Measurements from ENCODE around the gene LRP8. TPM values are rescaled to one million over a fixed set of nuclear protein-coding genes. Genes with fewer than 3 reads are reported as not detected.
A peak's percentile ranks its signal among the peaks of the same experiment; 100 is the strongest.

LRP8 gene
- total and polyA plus RNA-seq, 2 experiments from 2014 or later = 27.8 to 71.1 TPM

GRCh38 chr1:53316424-53316765, 11.5 kb downstream of the LRP8 start:
- no peak for DNase-seq (ENCODE audit: low spot score)
- Histone ChIP-seq H3K79me2 (replicated peaks; ENCODE audit: insufficient read depth) (peaks cover 83% of the 10 kb centered on the region), H2AFZ (no peak overlapping the region), H3K27me3 (ENCODE audit: insufficient read depth) (no peaks in the 10 kb centered on the region), H3K4me2 (no peak overlapping the region), H3K27ac (ENCODE audit: low read depth) (no peak overlapping the region; the same call in 1 of the 2 replicates), H3K4me1 (ENCODE audit: insufficient read depth) (no peaks in the 10 kb centered on the region), H3K36me3 (ENCODE audit: insufficient read depth) (peaks cover 2% of the 10 kb centered on the region; the same call in 1 of the 2 replicates), H3K4me3 (no peak overlapping the region), H3K9me2 (ENCODE audit: insufficient read depth) (no peaks in the 10 kb centered on the region), H4K20me1 (replicated peaks; ENCODE audit: insufficient read depth) (peaks cover 41% of the 10 kb centered on the region), H3F3A (replicated peaks; ENCODE audit: low read depth) (no peaks in the 10 kb centered on the region; the same call in 1 of the 2 replicates)
- Mint-ChIP-seq H3K27ac (no peak overlapping the region), H3K27me3 (ENCODE audit: insufficient read depth, low read depth, poor library complexity) (peaks cover 24% of the 10 kb centered on the region), H3K4me3 (no peak overlapping the region), H3K9me3 (peaks cover 5% of the 10 kb centered on the region; the same call in 1 of the 3 replicates), H3K4me1 (peaks cover 63% of the 10 kb centered on the region), H3K36me3 (ENCODE audit: low read depth) (peaks cover 89% of the 10 kb centered on the region)
- no peak for TF ChIP-seq STAT1 (IDR thresholded peaks at IDR 0.05; ENCODE audit: unreplicated experiment)
- no peak for TF ChIP-seq JUNB (IDR thresholded peaks at IDR 0.05; ENCODE audit: unreplicated experiment)
- ATAC-seq = peak; percentile 9

GRCh38 chr1:53315456-53316423, 12.1 kb downstream of the LRP8 start:
- Histone ChIP-seq H3K27ac (ENCODE audit: low read depth) (no peak overlapping the region), H3K4me3 (no peak overlapping the region), H2AFZ (no peak overlapping the region), H3K4me2 (no peak overlapping the region), H3K4me1 (ENCODE audit: insufficient read depth) (no peaks in the 10 kb centered on the region), H3K79me2 (replicated peaks; ENCODE audit: insufficient read depth) (peaks cover 77% of the 10 kb centered on the region), H3K9me2 (ENCODE audit: insufficient read depth) (no peaks in the 10 kb centered on the region), H3K36me3 (ENCODE audit: insufficient read depth) (peaks cover 2% of the 10 kb centered on the region; the same call in 1 of the 2 replicates), H3F3A (replicated peaks; ENCODE audit: low read depth) (no peaks in the 10 kb centered on the region; the same call in 1 of the 2 replicates), H3K27me3 (ENCODE audit: insufficient read depth) (no peaks in the 10 kb centered on the region), H4K20me1 (replicated peaks; ENCODE audit: insufficient read depth) (peaks cover 36% of the 10 kb centered on the region)
- Mint-ChIP-seq H3K27me3 (ENCODE audit: insufficient read depth, low read depth, poor library complexity) (peaks cover 24% of the 10 kb centered on the region), H3K4me3 (no peak overlapping the region), H3K27ac (no peak overlapping the region), H3K4me1 (peaks cover 59% of the 10 kb centered on the region), H3K36me3 (ENCODE audit: low read depth) (peaks cover 84% of the 10 kb centered on the region), H3K9me3 (peaks cover 5% of the 10 kb centered on the region; the same call in 1 of the 3 replicates)
- DNase-seq (ENCODE audit: low spot score) (peak; percentile 45), ATAC-seq (peak; percentile 55)
- TF ChIP-seq CREB1 (CRISPR knock-in tag; IDR thresholded peaks at IDR 0.05; ENCODE audit: low read depth) (no peak), CTCF (conservative IDR thresholded peaks at IDR 0.05; ENCODE audit: low read depth in 2 of 2) (peak in 1 of 2 experiments; percentile 32; a peak in 2 of 4 replicates)

GRCh38 chr1:53315046-53315445, 12.8 kb downstream of the LRP8 start:
- no peak overlapping the region for H3K27ac ChIP-seq (ENCODE audit: low read depth)
- Mint-ChIP-seq H3K27me3 (ENCODE audit: insufficient read depth, low read depth, poor library complexity) (peaks cover 23% of the 10 kb centered on the region), H3K4me3 (no peak overlapping the region), H3K36me3 (ENCODE audit: low read depth) (peaks cover 83% of the 10 kb centered on the region), H3K9me3 (peaks cover 5% of the 10 kb centered on the region; the same call in 1 of the 3 replicates), H3K4me1 (peaks cover 61% of the 10 kb centered on the region), H3K27ac (no peak overlapping the region)
- no peaks in the 10 kb centered on the region for H3K9me2 ChIP-seq (ENCODE audit: insufficient read depth)
- H3K27me3 ChIP-seq (ENCODE audit: insufficient read depth) = no peaks in the 10 kb centered on the region
- no peak overlapping the region for H3K4me2 ChIP-seq
- peaks cover 36% of the 10 kb centered on the region for H4K20me1 ChIP-seq (replicated peaks; ENCODE audit: insufficient read depth)
- H3K4me3 ChIP-seq = no peak overlapping the region
- H3K79me2 ChIP-seq (replicated peaks; ENCODE audit: insufficient read depth) = peaks cover 74% of the 10 kb centered on the region
- no peak overlapping the region for H2AFZ ChIP-seq
- DNase-seq (ENCODE audit: low spot score) (no peak), ATAC-seq (no peak)
- H3K4me1 ChIP-seq (ENCODE audit: insufficient read depth) = no peaks in the 10 kb centered on the region
- peaks cover 2% of the 10 kb centered on the region; the same call in 1 of the 2 replicates for H3K36me3 ChIP-seq (ENCODE audit: insufficient read depth)
- no peaks in the 10 kb centered on the region; the same call in 1 of the 2 replicates for H3F3A ChIP-seq (replicated peaks; ENCODE audit: low read depth)
- TF ChIP-seq EZH2 (IDR thresholded peaks at IDR 0.05; ENCODE audit: low read depth, unreplicated experiment) (no peak), JUNB (IDR thresholded peaks at IDR 0.05; ENCODE audit: unreplicated experiment) (no peak), EZH2phosphoT487 (IDR thresholded peaks at IDR 0.05; ENCODE audit: unreplicated experiment) (no peak), POLR2AphosphoS5 (IDR thresholded peaks at IDR 0.05; ENCODE audit: low read depth) (no peak), STAT1 (IDR thresholded peaks at IDR 0.05; ENCODE audit: unreplicated experiment) (no peak), ZNF114 (CRISPR knock-in tag; IDR thresholded peaks at IDR 0.05) (no peak), CREB1 (CRISPR knock-in tag; IDR thresholded peaks at IDR 0.05; ENCODE audit: low read depth) (no peak), NANOG (IDR thresholded peaks at IDR 0.05; ENCODE audit: borderline replicate concordance) (no peak)
- TF ChIP-seq, protein P1, sequence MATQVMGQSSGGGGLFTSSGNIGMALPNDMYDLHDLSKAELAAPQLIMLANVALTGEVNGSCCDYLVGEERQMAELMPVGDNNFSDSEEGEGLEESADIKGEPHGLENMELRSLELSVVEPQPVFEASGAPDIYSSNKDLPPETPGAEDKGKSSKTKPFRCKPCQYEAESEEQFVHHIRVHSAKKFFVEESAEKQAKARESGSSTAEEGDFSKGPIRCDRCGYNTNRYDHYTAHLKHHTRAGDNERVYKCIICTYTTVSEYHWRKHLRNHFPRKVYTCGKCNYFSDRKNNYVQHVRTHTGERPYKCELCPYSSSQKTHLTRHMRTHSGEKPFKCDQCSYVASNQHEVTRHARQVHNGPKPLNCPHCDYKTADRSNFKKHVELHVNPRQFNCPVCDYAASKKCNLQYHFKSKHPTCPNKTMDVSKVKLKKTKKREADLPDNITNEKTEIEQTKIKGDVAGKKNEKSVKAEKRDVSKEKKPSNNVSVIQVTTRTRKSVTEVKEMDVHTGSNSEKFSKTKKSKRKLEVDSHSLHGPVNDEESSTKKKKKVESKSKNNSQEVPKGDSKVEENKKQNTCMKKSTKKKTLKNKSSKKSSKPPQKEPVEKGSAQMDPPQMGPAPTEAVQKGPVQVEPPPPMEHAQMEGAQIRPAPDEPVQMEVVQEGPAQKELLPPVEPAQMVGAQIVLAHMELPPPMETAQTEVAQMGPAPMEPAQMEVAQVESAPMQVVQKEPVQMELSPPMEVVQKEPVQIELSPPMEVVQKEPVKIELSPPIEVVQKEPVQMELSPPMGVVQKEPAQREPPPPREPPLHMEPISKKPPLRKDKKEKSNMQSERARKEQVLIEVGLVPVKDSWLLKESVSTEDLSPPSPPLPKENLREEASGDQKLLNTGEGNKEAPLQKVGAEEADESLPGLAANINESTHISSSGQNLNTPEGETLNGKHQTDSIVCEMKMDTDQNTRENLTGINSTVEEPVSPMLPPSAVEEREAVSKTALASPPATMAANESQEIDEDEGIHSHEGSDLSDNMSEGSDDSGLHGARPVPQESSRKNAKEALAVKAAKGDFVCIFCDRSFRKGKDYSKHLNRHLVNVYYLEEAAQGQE (IDR thresholded peaks at IDR 0.05; ENCODE audit: unreplicated experiment) = no peak
